GM12865 (cell line): ENCODE measurements around the gene BYSL.

ENCODE experiments used
- DNase-seq: peaks from one replicate; pipeline ENCODE4 v3.0.0; 2010; ENCODE audit warnings: low read depth
- H3K4me3 ChIP-seq: 2 replicates; pipeline ENCODE4 v1.5.1; 2011; ENCODE audit warnings: mild to moderate bottlenecking, low read depth, low read length, control low read depth
- CTCF ChIP-seq: IDR thresholded peaks from 2 replicates; pipeline ENCODE4 v1.5.1; 2011; ENCODE audit warnings: low read length, control low read depth, low read depth, inconsistent platforms; ENCODE audit not compliant: insufficient read depth; ENCODE audit errors: missing control alignments

BYSL gene

GRCh38 chr6:41957117-41957516 is 35.8 kb downstream of the BYSL start:
- H3K4me3 ChIP-seq = no peak overlapping the region
- TF ChIP-seq CTCF = no peak
- DNase-seq = no peak

GRCh38 chr6:41958022-41958856 is 36.9 kb downstream of the BYSL start:
- H3K4me3 ChIP-seq = no peak overlapping the region
- DNase-seq = no peak
- TF ChIP-seq CTCF = no peak

- no peak for TF ChIP-seq CTCF
- DNase-seq = no peak
- no peak overlapping the region for H3K4me3 ChIP-seq
These were observed 38.7 kb downstream of the BYSL start for GRCh38 chr6:41960028-41960427.

- TF ChIP-seq CTCF = no peak
- DNase-seq = no peak
- H3K4me3 ChIP-seq = no peak overlapping the region
These were observed 42.1 kb downstream of the BYSL start for GRCh38 chr6:41963371-41963770.

- H3K4me3 ChIP-seq = no peak overlapping the region
- TF ChIP-seq CTCF = no peak
These were observed 43.0 kb downstream of the BYSL start for GRCh38 chr6:41964201-41964887.

GRCh38 chr6:41965429-41966213 is 44.3 kb downstream of the BYSL start:
- DNase-seq = no peak
- H3K4me3 ChIP-seq = no peak overlapping the region
- TF ChIP-seq CTCF = no peak

More at GRCh38 chr6:41964201-41964887, 43.0 kb downstream of the BYSL start:
- peak; percentile 3 for DNase-seq
